GM12891 (cell line): ENCODE results near the gene SFMBT2.

Experiments used
- POLR2A ChIP-seq: IDR thresholded peaks from 2 replicates; pipeline ENCODE4 v1.6.1; 2011; ENCODE audit warnings: low read depth, low read length, control low read depth
- POLR2AphosphoS5 ChIP-seq: IDR thresholded peaks from 2 replicates; pipeline ENCODE4 v1.6.1; 2011; ENCODE audit warnings: low read depth, low read length, control low read depth
- POU2F2 ChIP-seq: IDR thresholded peaks from 2 replicates; pipeline ENCODE4 v1.6.1; 2011; ENCODE audit warnings: low read depth, mild to moderate bottlenecking, control low read depth, low read length, moderate library complexity
- SPI1 ChIP-seq: IDR thresholded peaks from 2 replicates; pipeline ENCODE4 v1.6.1; 2011; ENCODE audit warnings: low read depth, low read length, control low read depth
- TAF1 ChIP-seq: IDR thresholded peaks from 2 replicates; pipeline ENCODE4 v1.6.1; 2011; ENCODE audit warnings: low read depth, low read length, control low read depth

DNA sequence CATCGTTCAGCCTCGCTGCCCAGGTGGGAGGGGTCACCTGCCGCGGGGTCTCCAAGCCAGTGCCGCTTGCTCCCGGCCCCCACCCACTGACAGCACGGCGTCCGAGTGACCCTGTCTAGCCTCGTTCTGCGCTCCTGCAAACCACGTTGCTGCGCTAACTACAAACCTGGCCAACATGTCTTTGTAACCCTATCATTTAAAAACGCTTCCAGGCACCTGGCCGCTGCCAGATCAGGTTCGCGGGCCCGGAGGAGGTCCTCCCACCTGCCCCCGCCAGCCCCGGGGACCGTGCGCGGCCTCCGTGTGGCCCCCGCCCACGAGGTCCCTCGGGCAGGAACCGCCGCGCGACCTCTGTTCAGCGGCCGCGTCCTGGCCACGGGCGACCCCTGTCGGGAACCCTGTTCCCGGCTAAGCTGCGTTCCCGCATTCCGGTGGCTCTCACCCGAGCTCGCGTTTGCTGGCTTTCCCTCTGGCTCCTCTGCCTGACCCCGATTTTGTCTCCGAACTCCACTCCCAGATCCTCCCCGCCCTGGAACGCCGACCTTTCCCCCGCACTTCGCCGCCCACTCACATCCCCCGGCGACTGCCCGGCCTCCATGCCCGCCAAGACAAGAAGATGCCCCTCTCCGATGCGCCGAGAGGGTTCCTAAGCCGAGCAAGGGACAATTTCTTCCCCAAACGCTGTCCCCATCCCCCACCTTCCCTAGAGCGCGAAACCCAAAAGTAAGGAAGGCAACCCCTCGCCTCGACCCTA lies 2.4 kb downstream of the SFMBT2 start:
- TF ChIP-seq POLR2A (no peak), POLR2AphosphoS5 (no peak), TAF1 (no peak), SPI1 (no peak), POU2F2 (0 out of 2 replicates have a peak, but pooled peaks have one; percentile 18)
